ENCODE results near the gene RASIP1. TPM values are rescaled to one million over a fixed set of nuclear protein-coding genes. Genes with fewer than 3 reads are reported as not detected.
"Not testable (repeated sequence)": the region's sequence is repeated elsewhere in the genome, so short reads cannot be mapped to it uniquely, and the experiment has no call there.

Gene RASIP1
- total RNA-seq, 1 donor from 2014 or later: 2.1 TPM

- Mint-ChIP-seq H3K4me1 (peaks cover 5% of the 10 kb centered on the region), H3K27ac (no peak overlapping the region), H3K27me3 (ENCODE audit: low read depth) (no peaks in the 10 kb centered on the region), H3K4me3 (no peak overlapping the region), H3K9me3 (no peaks in the 10 kb centered on the region), H3K36me3 (no peaks in the 10 kb centered on the region)
- no peak for DNase-seq (ENCODE audit: low spot score in 2 of 2, unreplicated experiment in 2 of 2)
- TF ChIP-seq, protein P1, sequence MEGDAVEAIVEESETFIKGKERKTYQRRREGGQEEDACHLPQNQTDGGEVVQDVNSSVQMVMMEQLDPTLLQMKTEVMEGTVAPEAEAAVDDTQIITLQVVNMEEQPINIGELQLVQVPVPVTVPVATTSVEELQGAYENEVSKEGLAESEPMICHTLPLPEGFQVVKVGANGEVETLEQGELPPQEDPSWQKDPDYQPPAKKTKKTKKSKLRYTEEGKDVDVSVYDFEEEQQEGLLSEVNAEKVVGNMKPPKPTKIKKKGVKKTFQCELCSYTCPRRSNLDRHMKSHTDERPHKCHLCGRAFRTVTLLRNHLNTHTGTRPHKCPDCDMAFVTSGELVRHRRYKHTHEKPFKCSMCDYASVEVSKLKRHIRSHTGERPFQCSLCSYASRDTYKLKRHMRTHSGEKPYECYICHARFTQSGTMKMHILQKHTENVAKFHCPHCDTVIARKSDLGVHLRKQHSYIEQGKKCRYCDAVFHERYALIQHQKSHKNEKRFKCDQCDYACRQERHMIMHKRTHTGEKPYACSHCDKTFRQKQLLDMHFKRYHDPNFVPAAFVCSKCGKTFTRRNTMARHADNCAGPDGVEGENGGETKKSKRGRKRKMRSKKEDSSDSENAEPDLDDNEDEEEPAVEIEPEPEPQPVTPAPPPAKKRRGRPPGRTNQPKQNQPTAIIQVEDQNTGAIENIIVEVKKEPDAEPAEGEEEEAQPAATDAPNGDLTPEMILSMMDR (IDR thresholded peaks at IDR 0.05; ENCODE audit: unreplicated experiment): no peak
Observed at GRCh38 chr19:48680436-48681126, 59.8 kb downstream of the RASIP1 start.

DNA sequence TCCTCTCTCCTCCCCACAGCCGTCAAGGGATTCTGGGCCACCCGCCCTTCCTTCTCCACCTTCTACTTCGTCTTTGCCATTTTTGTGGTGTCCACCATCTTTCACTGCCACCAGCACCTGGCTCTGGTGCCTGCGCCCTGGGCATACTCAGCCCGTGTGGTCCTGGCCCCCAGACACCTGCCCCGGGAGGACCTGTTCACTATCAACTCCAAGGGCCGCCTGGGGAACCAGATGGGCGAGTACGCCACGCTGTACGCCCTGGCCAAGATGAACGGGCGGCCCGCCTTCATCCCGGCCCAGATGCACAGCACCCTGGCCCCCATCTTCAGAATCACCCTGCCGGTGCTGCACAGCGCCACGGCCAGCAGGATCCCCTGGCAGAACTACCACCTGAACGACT is 60.4 kb downstream of the RASIP1 start:
- not testable (repeated sequence) for H3K27ac Mint-ChIP-seq; H3K4me3 Mint-ChIP-seq; H3K36me3 Mint-ChIP-seq; H3K9me3 Mint-ChIP-seq; DNase-seq (ENCODE audit: low spot score in 2 of 2, unreplicated experiment in 2 of 2); H3K27me3 Mint-ChIP-seq (ENCODE audit: low read depth)
- H3K4me1 Mint-ChIP-seq: peaks cover 10% of the 10 kb centered on the region

DNA sequence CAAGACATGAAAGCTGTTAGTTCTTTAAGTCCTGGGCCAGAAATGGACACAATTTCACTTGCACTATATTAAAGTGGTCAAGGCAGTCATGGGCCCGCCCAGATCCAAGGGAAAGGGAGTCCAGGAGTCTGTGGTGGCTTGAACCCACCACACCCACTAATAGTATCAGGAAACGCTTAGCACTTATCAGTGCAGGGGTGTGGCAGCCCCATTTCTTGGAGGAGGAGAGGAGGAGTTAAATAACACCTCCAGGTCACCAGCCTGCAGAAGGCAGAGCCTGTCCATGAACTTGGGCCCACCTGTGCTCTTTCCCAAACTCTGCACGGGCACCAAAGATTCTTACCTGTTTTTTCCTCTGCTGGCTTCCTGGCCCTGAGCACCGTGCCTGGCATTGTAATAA is 62.2 kb downstream of the RASIP1 start:
- no peak overlapping the region for H3K27ac Mint-ChIP-seq

GRCh38 chr19:48676887-48677286 is 63.5 kb downstream of the RASIP1 start:
- Mint-ChIP-seq H3K27me3 (ENCODE audit: low read depth) (peaks cover 5% of the 10 kb centered on the region), H3K27ac (no peak overlapping the region), H3K9me3 (no peaks in the 10 kb centered on the region), H3K4me3 (no peak overlapping the region), H3K36me3 (no peaks in the 10 kb centered on the region), H3K4me1 (peaks cover 6% of the 10 kb centered on the region)
- no peak for DNase-seq (ENCODE audit: low spot score in 2 of 2, unreplicated experiment in 2 of 2)
- TF ChIP-seq, protein P1 (IDR thresholded peaks at IDR 0.05; ENCODE audit: unreplicated experiment): no peak

More for the DNA sequence above, 62.2 kb downstream of the RASIP1 start:
- Mint-ChIP-seq H3K4me1 (peaks cover 6% of the 10 kb centered on the region), H3K9me3 (no peaks in the 10 kb centered on the region), H3K4me3 (no peak overlapping the region), H3K36me3 (no peaks in the 10 kb centered on the region), H3K27me3 (ENCODE audit: low read depth) (peaks cover 5% of the 10 kb centered on the region)
- TF ChIP-seq, protein P1 (IDR thresholded peaks at IDR 0.05; ENCODE audit: unreplicated experiment): no peak
- no peak for DNase-seq (ENCODE audit: low spot score in 2 of 2, unreplicated experiment in 2 of 2)

DNA sequence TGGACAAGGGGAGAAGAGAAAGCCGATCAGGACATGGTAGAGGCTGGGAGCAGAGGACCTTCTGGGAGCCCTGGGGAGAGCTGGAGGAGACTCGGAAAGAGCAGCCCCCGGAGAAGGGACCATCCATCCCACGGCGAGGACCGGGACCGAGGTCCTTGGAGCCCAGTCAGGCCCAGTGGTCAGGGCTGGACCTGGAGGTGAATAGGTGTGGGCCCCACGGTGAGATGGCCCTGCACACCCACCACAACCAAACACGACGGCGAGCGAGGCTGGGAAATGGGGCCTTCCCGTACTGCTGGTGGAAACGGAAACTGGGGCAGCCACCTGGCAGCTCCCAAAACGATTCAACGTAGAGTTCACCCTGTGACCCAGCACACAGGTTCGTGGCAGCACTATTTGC is 63.9 kb downstream of the RASIP1 start:
- no peak overlapping the region for H3K4me3 Mint-ChIP-seq
- no peak for DNase-seq (ENCODE audit: low spot score in 2 of 2, unreplicated experiment in 2 of 2)
- no peak overlapping the region for H3K27ac Mint-ChIP-seq
- peaks cover 6% of the 10 kb centered on the region for H3K4me1 Mint-ChIP-seq
- H3K36me3 Mint-ChIP-seq: no peaks in the 10 kb centered on the region
- TF ChIP-seq, protein P1 (IDR thresholded peaks at IDR 0.05; ENCODE audit: unreplicated experiment): no peak
- H3K9me3 Mint-ChIP-seq: no peaks in the 10 kb centered on the region
- peaks cover 5% of the 10 kb centered on the region for H3K27me3 Mint-ChIP-seq (ENCODE audit: low read depth)

GRCh38 chr19:48674921-48675824 is 65.2 kb downstream of the RASIP1 start:
- TF ChIP-seq, protein P1 (IDR thresholded peaks at IDR 0.05; ENCODE audit: unreplicated experiment): peak; percentile 82
- H3K27me3 Mint-ChIP-seq (ENCODE audit: low read depth): peaks cover 5% of the 10 kb centered on the region
- peak in 1 of 2 experiments; percentile 77 for DNase-seq (ENCODE audit: low spot score in 2 of 2, unreplicated experiment in 2 of 2)
- no peak overlapping the region for H3K4me3 Mint-ChIP-seq
- H3K27ac Mint-ChIP-seq: no peak overlapping the region
- H3K4me1 Mint-ChIP-seq: peaks cover 11% of the 10 kb centered on the region
- no peaks in the 10 kb centered on the region for H3K36me3 Mint-ChIP-seq
- no peaks in the 10 kb centered on the region for H3K9me3 Mint-ChIP-seq
